GM18526 (cell line): Measurements from ENCODE around the gene HPS1.
A peak's percentile ranks its signal among the peaks of the same experiment; 100 is the strongest.

ENCODE experiments used
- POLR2A ChIP-seq: IDR thresholded peaks from 3 replicates; pipeline ENCODE4 v1.6.1; 2011; ENCODE audit not compliant: insufficient read length; ENCODE audit errors: extremely low read depth

The HPS1 gene

GRCh38 chr10:98446661-98447221 lies at the start of gene HPS1:
TSS of gene HPS1 (minus strand) at chr10:98446935. CDS start at chr10:98443240, 3,695 bp downstream.
- TF ChIP-seq POLR2A = peak; percentile 88

GRCh38 chr10:98492763-98493162 lies 46.0 kb upstream of the HPS1 start:
- no peak for TF ChIP-seq POLR2A

- no peak for TF ChIP-seq POLR2A
Measured at GRCh38 chr10:98489561-98490481, 43.1 kb upstream of the HPS1 start.

- no peak for TF ChIP-seq POLR2A
Measured at GRCh38 chr10:98488669-98489430, 42.1 kb upstream of the HPS1 start.

- no peak for TF ChIP-seq POLR2A
Measured at GRCh38 chr10:98487649-98488048, 40.9 kb upstream of the HPS1 start.

- TF ChIP-seq POLR2A = no peak
Measured at GRCh38 chr10:98486421-98486820, 39.7 kb upstream of the HPS1 start.

- TF ChIP-seq POLR2A = no peak
Measured at GRCh38 chr10:98485959-98486358, 39.2 kb upstream of the HPS1 start.

GRCh38 chr10:98483658-98484057 lies 36.9 kb upstream of the HPS1 start:
- no peak for TF ChIP-seq POLR2A

- no peak for TF ChIP-seq POLR2A
Measured at GRCh38 chr10:98482096-98482495, 35.4 kb upstream of the HPS1 start.

GRCh38 chr10:98481404-98481945 lies 34.7 kb upstream of the HPS1 start:
- TF ChIP-seq POLR2A = no peak

- no peak for TF ChIP-seq POLR2A
Measured at GRCh38 chr10:98478430-98479222, 31.9 kb upstream of the HPS1 start.

GRCh38 chr10:98477861-98478260 lies 31.1 kb upstream of the HPS1 start:
- no peak for TF ChIP-seq POLR2A

- TF ChIP-seq POLR2A = no peak
Measured at GRCh38 chr10:98474628-98475027, 27.9 kb upstream of the HPS1 start.

GRCh38 chr10:98472196-98472595 lies 25.5 kb upstream of the HPS1 start:
- TF ChIP-seq POLR2A = no peak

- TF ChIP-seq POLR2A = no peak
Measured at GRCh38 chr10:98470850-98471249, 24.1 kb upstream of the HPS1 start.
